HL-60/S4 treated with phorbol 12-myristate 13-acetate at 8.2 ng/mL for 4 days and 3 days (cell line): ENCODE data around the gene MAP3K20.

ENCODE experiments used
- in situ Hi-C: fragments of 300-500 bp; cut with MboI; formaldehyde crosslinking; loops from 2 replicates; pipeline ENCODE4 v1.15.0; 2022; ENCODE audit warnings: low sequenced_read_pairs

MAP3K20 gene

GRCh38 chr2:173221937-173222594, 146.4 kb downstream of the MAP3K20 start:
- in situ Hi-C loops, result no loop called here

DNA sequence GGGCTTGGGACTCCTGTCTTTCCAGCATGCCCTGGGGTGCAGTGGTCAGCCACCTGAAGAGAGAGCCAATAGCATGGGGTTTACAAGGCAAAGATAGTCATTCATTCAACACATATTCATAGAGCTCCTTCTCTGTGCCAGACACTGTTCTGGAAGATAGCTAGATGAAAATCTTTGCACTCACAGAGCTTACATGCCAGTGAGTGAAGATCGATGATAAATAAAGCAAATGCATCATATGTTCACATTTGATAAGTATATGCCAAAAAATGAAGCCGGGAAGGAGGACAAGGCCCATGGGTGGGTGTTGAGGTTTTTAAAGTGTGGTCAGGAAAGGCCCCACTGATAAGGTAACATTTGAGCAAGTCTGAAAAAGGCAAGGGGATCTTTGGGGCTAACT, 148.2 kb downstream of the MAP3K20 start:
- in situ Hi-C loops, result no loop called here

DNA sequence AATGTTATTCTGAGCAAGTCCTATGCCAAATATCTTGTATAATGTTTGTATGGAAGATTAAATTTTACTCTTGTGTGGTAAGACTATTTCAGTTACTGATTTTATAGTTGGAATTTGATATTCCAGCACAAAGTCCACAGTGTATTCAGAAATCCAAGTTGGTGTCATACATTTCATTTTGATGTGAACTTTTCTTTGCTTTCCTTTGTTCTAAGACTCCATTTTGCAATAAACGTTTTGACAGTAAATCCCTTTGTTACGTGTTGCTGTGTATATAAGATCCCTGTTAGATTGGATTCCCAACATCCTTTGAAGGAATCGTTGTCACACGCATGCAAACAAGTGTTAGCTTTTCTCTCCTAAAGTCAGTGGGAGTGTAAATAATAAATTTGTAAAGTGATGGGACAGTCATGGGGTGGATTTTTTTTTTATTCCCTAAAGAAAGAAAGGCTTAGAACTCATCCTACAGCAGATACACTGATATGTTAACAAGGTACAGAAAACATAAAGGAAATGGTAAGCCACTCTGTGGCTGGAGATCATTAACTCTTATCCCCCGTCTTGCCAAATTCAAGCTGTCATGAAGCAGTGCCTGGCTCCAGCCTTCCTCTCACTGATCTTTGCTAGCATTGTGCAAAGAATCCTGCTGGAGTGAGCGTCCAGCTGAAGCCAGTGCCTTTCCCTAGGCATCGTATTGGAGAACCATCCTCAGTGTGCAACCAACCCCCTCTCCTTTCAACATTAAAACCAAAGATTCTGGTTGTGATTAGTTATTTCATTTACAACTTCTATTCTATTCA, 151.5 kb downstream of the MAP3K20 start:
- in situ Hi-C loops, result no loop called here

DNA sequence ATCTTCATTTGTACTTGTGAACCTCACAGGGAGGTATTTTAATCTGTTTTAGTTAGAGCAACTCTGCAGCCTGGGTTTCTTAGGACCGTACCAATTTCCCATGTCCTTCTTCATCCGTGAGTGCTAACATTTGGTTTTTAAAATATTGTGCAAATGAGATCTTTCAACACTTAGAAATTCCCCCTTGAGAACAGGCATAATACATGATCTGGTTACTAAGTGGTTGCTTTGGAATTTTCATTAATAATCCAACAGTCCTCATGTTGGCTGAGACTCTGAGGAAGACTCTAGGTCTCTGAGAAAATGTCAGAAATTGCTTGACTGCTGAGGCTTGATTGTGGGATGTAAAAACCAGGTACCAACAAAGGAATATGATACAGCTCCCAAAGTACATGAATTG, 153.4 kb downstream of the MAP3K20 start:
- in situ Hi-C loops, result no loop called here

- in situ Hi-C loops, result no loop called here
Measured at GRCh38 chr2:173230181-173230580, 154.5 kb downstream of the MAP3K20 start.

DNA sequence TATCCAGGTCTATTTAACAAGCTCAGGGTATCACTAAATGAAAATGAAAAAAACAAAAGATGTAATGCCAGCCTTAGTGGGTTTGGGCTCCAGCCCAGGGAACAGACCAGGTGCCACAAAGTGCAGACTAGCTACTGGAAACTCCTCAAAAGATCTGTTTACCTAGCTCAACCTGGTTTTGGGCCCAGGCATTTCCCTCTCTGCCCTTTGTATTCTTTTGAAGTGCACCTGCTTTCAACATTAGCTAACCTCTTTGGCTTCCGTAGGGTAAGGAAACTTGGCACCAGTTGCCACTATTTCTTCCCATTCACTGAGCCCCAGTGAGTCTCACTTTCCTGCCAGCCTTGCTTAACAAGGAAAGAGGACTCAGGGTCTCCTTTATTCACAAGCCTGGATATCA, 155.4 kb downstream of the MAP3K20 start:
- in situ Hi-C loops, result no loop called here

DNA sequence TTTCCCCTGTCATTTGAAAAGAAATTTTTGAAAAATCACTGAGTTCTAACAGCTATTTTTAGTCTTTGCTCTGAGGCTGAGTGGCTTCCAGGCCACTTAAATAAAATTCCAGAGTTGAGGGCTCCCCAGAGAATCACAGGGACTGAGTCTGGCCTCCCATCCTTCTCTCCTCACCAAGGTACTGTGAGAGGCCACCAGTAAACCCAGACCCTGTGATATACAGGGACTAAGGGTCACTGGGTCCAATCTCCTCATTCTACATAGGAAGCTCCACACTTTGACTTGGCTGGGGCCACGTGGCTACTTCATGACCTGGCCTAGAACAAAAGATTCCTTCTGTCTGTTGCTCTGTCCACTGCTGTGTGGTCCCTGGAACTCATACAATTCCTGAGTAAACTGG, 155.8 kb downstream of the MAP3K20 start:
- in situ Hi-C loops, result no loop called here

DNA sequence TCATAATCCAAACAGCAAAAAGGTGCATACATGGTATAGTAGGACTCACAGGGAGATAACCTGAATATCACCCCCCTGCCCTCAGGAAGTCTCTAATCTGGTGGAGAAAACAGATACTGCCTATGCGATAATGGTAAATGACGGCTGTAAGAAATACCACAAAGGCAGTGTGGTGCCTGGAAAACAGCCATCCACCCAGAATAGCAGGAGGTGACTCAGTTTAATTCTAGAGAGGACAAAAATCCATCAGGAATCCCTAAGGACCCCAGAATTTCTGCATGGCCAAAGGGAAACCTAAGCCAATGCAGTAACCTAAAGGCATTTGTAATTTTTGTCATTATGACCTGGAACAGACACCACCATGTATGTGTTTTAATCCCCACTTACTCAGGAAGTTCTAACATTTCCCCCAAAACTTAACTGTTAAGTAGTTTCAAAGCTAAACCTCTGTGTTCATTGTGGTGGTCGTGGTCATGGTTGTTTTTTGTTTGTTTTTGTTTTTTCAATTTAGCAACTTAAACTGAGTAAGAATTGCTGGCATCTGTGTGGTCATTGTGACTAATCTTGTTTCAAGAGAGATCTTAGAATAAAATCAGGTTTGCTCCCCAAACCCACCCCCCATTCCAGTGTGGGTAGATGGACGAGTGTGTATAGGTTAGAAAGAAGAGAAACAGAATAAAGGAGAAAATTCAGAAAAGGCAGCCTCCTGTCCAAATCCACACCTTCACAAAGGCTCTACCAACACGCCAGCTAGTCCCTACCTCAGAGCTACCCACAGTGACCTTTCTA, 157.5 kb downstream of the MAP3K20 start:
- in situ Hi-C loops, result no loop called here

DNA sequence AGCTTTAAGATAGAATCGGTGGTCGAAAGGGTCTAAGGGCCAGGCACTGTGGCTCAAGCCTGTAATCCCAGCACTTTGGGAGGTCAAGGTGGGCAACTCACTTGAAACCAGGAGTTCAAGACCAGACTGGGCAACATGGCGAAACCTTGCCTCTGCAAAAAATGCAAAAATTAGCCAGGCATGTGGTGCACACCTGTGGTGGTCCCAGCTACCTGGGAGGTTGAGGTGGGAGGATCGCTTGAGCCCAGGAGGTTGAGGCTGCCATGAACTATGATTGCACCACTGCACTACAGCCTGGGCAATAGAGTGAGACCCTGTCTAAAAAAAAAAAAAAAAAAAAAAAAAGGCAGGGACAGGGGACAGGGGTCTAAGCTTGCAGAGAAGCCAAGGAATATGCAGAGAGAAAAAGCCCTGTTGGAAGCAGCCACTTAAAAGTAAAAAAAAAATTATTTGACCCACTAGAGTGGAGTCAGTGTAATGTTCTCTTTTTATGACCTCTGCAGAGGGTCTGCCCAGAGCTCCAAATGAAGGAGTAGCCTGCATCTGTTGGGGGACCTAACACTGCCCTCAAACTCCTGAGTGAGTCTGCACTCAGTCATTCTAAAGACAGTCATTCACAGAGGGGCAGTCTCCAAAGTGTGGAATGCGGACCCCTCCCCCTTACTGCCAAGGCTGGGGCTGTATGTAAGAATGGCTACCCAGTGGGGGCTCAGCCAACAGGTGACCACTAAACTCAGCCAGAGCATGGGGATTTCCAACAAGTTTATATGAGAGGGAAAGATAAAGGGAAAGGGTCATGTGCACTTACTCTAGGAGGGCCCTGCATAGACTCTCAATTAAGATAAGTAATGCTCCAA, 160.5 kb downstream of the MAP3K20 start:
- in situ Hi-C loops, result no loop called here

GRCh38 chr2:173238385-173238784, 162.7 kb downstream of the MAP3K20 start:
- in situ Hi-C loops, result no loop called here

DNA sequence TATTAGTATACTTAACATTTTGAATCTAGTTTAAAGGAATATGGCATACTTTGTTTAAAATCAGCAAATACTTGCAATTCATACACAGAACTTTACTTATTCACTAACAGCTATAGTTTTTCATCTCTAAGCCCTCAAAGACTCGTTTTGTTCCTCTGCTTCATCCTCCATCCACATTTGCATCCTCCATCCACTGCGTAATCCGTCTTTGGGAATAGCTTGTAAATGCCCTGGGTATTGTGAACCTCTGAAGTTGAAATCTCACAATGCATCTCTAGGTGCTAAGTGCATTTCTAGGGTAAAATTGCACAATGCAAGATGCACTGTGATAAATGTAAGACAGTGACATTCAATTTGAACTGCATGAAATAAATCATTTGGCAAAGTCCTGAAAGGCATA, 163.2 kb downstream of the MAP3K20 start:
- in situ Hi-C loops, result no loop called here

DNA sequence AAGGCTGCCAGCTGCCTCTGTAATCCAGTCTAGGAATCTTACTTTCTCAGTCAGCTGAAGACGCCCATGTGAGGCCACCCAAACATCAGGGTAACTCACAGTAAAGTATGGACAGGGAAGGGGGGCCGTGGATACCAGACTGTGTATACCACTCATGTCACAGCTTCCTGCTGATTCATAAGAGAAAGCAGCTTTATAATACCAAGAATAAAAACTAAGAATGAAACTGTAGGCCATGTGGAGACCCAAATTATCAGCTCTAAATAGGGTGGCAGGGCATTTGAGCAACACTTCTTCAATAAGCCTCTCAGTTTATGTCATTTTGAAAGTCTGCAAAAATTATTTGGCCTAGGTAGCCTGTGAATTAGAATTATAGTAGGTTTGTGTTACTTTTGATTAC, 164.0 kb downstream of the MAP3K20 start:
- in situ Hi-C loops, result no loop called here

DNA sequence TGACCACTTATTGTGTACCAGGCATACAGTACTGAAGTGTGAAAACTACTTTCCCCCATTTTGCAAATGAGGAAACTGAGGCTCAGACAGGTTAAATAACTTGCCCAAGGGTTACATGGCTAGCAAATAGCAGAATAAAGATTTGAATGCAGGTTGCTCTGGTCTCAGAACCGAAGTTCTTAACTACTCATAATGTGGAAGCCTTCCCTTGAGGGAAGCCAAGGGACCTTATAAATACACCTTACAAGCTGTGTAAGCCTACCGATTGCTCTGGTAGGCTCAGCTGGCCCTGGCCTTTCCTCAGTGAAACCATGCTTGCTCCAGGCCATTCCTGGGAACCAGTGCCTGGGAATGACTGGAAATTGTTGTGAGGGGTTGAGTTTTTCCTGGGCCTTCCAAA, 164.4 kb downstream of the MAP3K20 start:
- in situ Hi-C loops, result no loop called here

GRCh38 chr2:173241643-173242042, 166.0 kb downstream of the MAP3K20 start:
- in situ Hi-C loops, result no loop called here

GRCh38 chr2:173247156-173247555, 171.5 kb downstream of the MAP3K20 start:
- in situ Hi-C loops, result no loop called here

- in situ Hi-C loops, result no loop called here
Measured at GRCh38 chr2:173248381-173248780, 172.7 kb downstream of the MAP3K20 start.

DNA sequence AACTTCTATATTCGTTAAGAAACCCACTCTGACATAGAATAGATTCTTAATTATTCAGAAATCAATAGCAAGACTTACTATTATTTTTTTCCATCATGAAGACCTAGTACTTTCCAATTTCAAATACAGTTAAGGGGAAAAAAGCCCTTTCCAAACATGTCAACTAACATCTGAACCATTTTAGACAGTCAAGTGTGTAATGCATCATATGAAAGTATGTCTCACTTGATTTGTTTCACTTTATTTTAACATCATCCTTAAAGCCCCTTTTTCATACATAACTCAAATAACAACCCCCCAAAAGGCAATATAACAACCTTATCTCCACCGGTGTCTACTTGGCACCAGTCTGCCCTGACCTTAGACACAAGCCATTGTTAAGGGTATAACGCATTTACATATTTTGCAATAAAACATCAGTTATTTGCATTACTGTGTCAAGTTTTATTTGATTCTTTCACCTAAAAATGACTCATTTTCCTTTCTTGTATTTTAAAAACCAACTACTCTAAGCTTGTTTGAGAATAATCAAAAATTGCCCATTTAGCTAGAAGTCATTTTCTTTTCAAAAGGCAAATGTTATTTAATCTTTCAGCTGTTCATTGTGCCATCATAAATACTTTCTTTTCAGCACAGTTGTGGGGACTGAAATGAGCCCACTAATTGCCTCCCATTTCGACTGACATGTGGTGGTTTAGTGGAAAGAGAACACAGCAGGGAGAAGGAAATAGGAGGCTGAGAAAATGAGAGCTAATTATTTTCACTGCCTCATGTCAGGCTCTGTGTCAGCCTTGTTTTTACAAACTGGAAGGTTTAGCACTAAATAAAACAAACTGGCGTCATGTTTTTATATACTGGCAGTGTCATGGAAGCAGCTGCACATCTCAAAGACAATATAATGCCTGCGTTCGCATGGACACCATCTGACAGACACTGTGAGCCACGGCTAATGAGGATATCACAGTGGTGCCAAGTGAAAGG, 174.3 kb downstream of the MAP3K20 start:
- in situ Hi-C loops, result no loop called here

- in situ Hi-C loops, result no loop called here
Measured at GRCh38 chr2:173251225-173251624, 175.6 kb downstream of the MAP3K20 start.

GRCh38 chr2:173252581-173252980, 176.9 kb downstream of the MAP3K20 start:
- in situ Hi-C loops, result no loop called here

- in situ Hi-C loops, result no loop called here
Measured at GRCh38 chr2:173254659-173255058, 179.0 kb downstream of the MAP3K20 start.
